ENCODE results near the gene ROBO1. TPM values are rescaled to one million over a fixed set of nuclear protein-coding genes. Genes with fewer than 3 reads are reported as not detected.
"Not testable (repeated sequence)": the region's sequence is repeated elsewhere in the genome, so short reads cannot be mapped to it uniquely, and the experiment has no call there.

ROBO1 gene
- total RNA-seq, 1 donor from 2014 or later = 7.1 TPM

- intact Hi-C loops (cut with micrococcal nuclease) = no loop called here
- H3K27me3 ChIP-seq (ENCODE audit: low read depth) = no peaks in the 10 kb centered on the region
- no peak for TF ChIP-seq CTCF (IDR thresholded peaks at IDR 0.05; ENCODE audit: borderline replicate concordance)
- no peaks in the 10 kb centered on the region for H3K4me1 ChIP-seq
- H3K9me3 ChIP-seq (replicated peaks) = no peaks in the 10 kb centered on the region
- no peaks in the 10 kb centered on the region for H3K36me3 ChIP-seq
- H3K4me3 ChIP-seq = no peak overlapping the region
- no peak overlapping the region for H3K27ac ChIP-seq (replicated peaks)
- no peak for DNase-seq
These were observed 1077.0 kb downstream of the ROBO1 start for GRCh38 chr3:78690766-78691165.

GRCh38 chr3:78689378-78689777, 1078.4 kb downstream of the ROBO1 start:
- no peak for DNase-seq
- no peaks in the 10 kb centered on the region for H3K4me1 ChIP-seq
- TF ChIP-seq CTCF (IDR thresholded peaks at IDR 0.05; ENCODE audit: borderline replicate concordance) = no peak
- peaks cover 2% of the 10 kb centered on the region for H3K9me3 ChIP-seq (replicated peaks)
- no peaks in the 10 kb centered on the region for H3K27me3 ChIP-seq (ENCODE audit: low read depth)
- no peak overlapping the region for H3K4me3 ChIP-seq
- H3K27ac ChIP-seq (replicated peaks) = no peak overlapping the region
- peaks cover 3% of the 10 kb centered on the region for H3K36me3 ChIP-seq
- intact Hi-C loops (cut with micrococcal nuclease) = no loop called here

- peaks cover 9% of the 10 kb centered on the region for H3K36me3 ChIP-seq
- intact Hi-C loops (cut with micrococcal nuclease) = no loop called here
- peaks cover 9% of the 10 kb centered on the region for H3K9me3 ChIP-seq (replicated peaks)
- DNase-seq = no peak
- H3K27ac ChIP-seq (replicated peaks) = no peak overlapping the region
- no peaks in the 10 kb centered on the region for H3K4me1 ChIP-seq
- no peak overlapping the region for H3K4me3 ChIP-seq
- TF ChIP-seq CTCF (IDR thresholded peaks at IDR 0.05; ENCODE audit: borderline replicate concordance) = no peak
- no peaks in the 10 kb centered on the region for H3K27me3 ChIP-seq (ENCODE audit: low read depth)
These were observed 1080.3 kb downstream of the ROBO1 start for GRCh38 chr3:78687520-78687919.

GRCh38 chr3:78683284-78683683, 1084.5 kb downstream of the ROBO1 start:
- no peak for DNase-seq
- H3K27ac ChIP-seq (replicated peaks) = no peak overlapping the region
- H3K9me3 ChIP-seq (replicated peaks) = peaks cover 9% of the 10 kb centered on the region
- no peak for TF ChIP-seq CTCF (IDR thresholded peaks at IDR 0.05; ENCODE audit: borderline replicate concordance)
- H3K4me3 ChIP-seq = no peak overlapping the region
- no peaks in the 10 kb centered on the region for H3K4me1 ChIP-seq
- peaks cover 9% of the 10 kb centered on the region for H3K36me3 ChIP-seq
- intact Hi-C loops (cut with micrococcal nuclease) = no loop called here
- no peaks in the 10 kb centered on the region for H3K27me3 ChIP-seq (ENCODE audit: low read depth)

- H3K27ac ChIP-seq (replicated peaks); H3K36me3 ChIP-seq; H3K9me3 ChIP-seq (replicated peaks); H3K4me1 ChIP-seq; H3K4me3 ChIP-seq; intact Hi-C loops (cut with micrococcal nuclease); DNase-seq; H3K27me3 ChIP-seq (ENCODE audit: low read depth): not testable (repeated sequence)
These were observed 1092.5 kb downstream of the ROBO1 start for GRCh38 chr3:78675119-78675805.

GRCh38 chr3:78670746-78671145, 1097.1 kb downstream of the ROBO1 start:
- DNase-seq = no peak
- Histone ChIP-seq H3K27me3 (ENCODE audit: low read depth) (no peaks in the 10 kb centered on the region), H3K36me3 (peaks cover 4% of the 10 kb centered on the region), H3K27ac (replicated peaks) (no peak overlapping the region), H3K9me3 (replicated peaks) (no peaks in the 10 kb centered on the region), H3K4me3 (no peak overlapping the region), H3K4me1 (peaks cover 2% of the 10 kb centered on the region)
- TF ChIP-seq CTCF (IDR thresholded peaks at IDR 0.05; ENCODE audit: borderline replicate concordance) = no peak
- intact Hi-C loops (cut with micrococcal nuclease) = no loop called here

All from left ventricle myocardium inferior (tissue), 1 donor.